Activated CD4-positive, alpha-beta T cell treated with anti-CD3 and anti-CD28 coated beads for 36 hours (primary cell): Measurements from ENCODE around the gene LYST. TPM values are rescaled to one million over a fixed set of nuclear protein-coding genes. Genes with fewer than 3 reads are reported as not detected.

Source experiments
- ATAC-seq: fragments of 200-7000 bp; cut with Tn5 transposase; one replicate; pipeline ENCODE4 v1.10.0; 2021; ENCODE audit warnings: mild to moderate bottlenecking, moderate library complexity
- CTCF ChIA-PET: fragments of 350-600 bp; sonication (Branson Sonifier 250); formaldehyde crosslinking; loops from one replicate; lab custom pipeline; 2021; ENCODE audit warnings: antibody characterized with exemption; lab: Charles Lee
- POLR2A ChIA-PET: fragments of 350-600 bp; sonication (Branson Sonifier 250); formaldehyde crosslinking; loops from one replicate; lab custom pipeline; 2021; ENCODE audit warnings: antibody characterized with exemption, inconsistent platforms; lab: Charles Lee
- DNase-seq: peaks from one replicate; pipeline ENCODE4 v3.0.0-alpha.2; 2020
- H3K27ac Mint-ChIP-seq: one replicate; pipeline ENCODE4 v1.8.0; 2021; ENCODE audit warnings: mixed read lengths
- H3K27me3 Mint-ChIP-seq: one replicate; pipeline ENCODE4 v1.8.0; 2021; ENCODE audit warnings: mixed read lengths
- H3K36me3 Mint-ChIP-seq: one replicate; pipeline ENCODE4 v1.8.0; 2021; ENCODE audit warnings: low read depth, mixed read lengths
- H3K4me1 Mint-ChIP-seq: one replicate; pipeline ENCODE4 v1.8.0; 2021; ENCODE audit warnings: mixed read lengths
- H3K4me3 Mint-ChIP-seq: one replicate; pipeline ENCODE4 v1.8.0; 2021; ENCODE audit warnings: mild to moderate bottlenecking, moderate library complexity, mixed read lengths
- H3K9me3 Mint-ChIP-seq: one replicate; pipeline ENCODE4 v1.8.0; 2021; ENCODE audit warnings: low read depth, mixed read lengths
- intact Hi-C, 2 experiments: fragments of 100-400 bp; cut with DNase I in 1 of 2; cut with micrococcal nuclease in 1 of 2; formaldehyde crosslinking; loops; one replicate each; pipeline versions ENCODE4 v1.14.2 to v1.15.1; 2022 to 2024; cut with DNase I, micrococcal nuclease
- total RNA-seq, 2 experiments: library from RNA; stranded (reverse); gene quantifications; one replicate each; pipeline ENCODE4 v1.2.3, GENCODE V29; 2021

LYST gene
- total RNA-seq, 2 experiments from 2014 or later, result 28.1 to 32.3 TPM

GRCh38 chr1:235823684-235824083 lies 43.0 kb downstream of the LYST start:
- ChIA-PET POLR2A (no interaction called here), CTCF (no interaction called here)
- no peak overlapping the region for H3K4me3 Mint-ChIP-seq
- H3K36me3 Mint-ChIP-seq, result peaks cover 15% of the 10 kb centered on the region
- DNase-seq, result no peak
- ATAC-seq, result no peak
- H3K4me1 Mint-ChIP-seq, result no peaks in the 10 kb centered on the region
- no peak overlapping the region for H3K27ac Mint-ChIP-seq
- no peaks in the 10 kb centered on the region for H3K27me3 Mint-ChIP-seq
- H3K9me3 Mint-ChIP-seq, result no peaks in the 10 kb centered on the region
- intact Hi-C loops, result no loop called here

DNA sequence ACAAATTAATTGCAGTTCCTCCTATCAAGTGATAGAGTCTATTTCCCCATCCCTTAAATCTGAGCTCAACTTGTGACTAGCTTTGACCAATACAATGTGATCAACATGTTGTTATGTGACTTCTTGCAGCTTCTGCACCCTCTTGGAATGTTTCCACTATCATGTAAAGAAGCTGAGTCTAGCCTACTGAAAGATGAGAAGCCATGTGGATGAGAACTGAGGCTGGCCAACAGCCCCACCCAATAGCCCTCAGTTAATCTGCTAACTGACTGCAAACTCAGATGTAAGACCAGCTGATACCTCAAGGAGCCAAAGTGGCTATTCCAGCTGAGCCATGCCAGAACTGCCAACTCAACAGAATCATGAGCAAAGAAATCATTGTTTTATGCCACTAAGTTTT lies 44.0 kb downstream of the LYST start:
- Mint-ChIP-seq H3K9me3 (no peaks in the 10 kb centered on the region), H3K27ac (no peak overlapping the region), H3K27me3 (no peaks in the 10 kb centered on the region), H3K4me1 (no peaks in the 10 kb centered on the region), H3K4me3 (no peak overlapping the region), H3K36me3 (peaks cover 12% of the 10 kb centered on the region)
- ATAC-seq (no peak), DNase-seq (no peak)
- intact Hi-C loops, result no loop called here
- ChIA-PET CTCF (interaction anchor here (0.6 to 1.4 kb wide), 4 partner anchors 20 to 149 kb away, joined by 3 to 4 read pairs (median 4); no protein-coding TSS in a partner anchor), POLR2A (no interaction called here)

DNA sequence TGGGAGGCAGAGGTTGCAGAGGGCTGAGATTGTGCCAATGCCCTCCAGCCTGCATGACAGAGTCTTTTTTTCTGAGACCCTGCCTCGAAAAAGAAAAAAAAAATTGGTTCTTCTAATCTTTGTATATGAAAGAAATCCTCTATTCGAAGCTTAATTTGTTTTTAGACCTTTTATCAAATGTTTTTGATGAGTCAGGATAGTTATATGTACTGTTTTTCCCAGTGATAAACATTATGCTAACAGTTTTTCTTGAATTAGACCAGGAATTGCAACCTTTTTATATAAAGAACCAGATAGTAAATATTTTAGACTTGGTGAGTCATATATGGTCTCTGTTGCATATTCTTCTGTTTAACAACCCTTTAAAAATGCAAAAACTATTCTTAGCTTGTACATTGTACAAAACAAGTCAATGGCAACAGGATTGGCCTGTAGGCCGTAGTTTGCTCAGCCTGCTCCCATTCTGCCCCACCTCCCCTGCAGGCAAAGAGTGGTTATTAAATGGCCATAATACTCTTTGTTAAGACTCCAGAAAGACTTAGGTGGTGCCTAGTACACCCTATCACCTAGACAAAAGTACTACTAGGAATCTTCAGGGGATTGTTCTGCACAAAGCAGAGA lies 45.2 kb downstream of the LYST start:
- H3K27me3 Mint-ChIP-seq, result no peaks in the 10 kb centered on the region
- no peak for ATAC-seq
- ChIA-PET CTCF (interaction anchor here (0.8 to 1.2 kb wide), 3 partner anchors 11 to 151 kb away, joined by 3 read pairs; no protein-coding TSS in a partner anchor), POLR2A (no interaction called here)
- H3K27ac Mint-ChIP-seq, result no peak overlapping the region
- intact Hi-C loops, result no loop called here
- no peaks in the 10 kb centered on the region for H3K9me3 Mint-ChIP-seq
- H3K4me3 Mint-ChIP-seq, result no peak overlapping the region
- peaks cover 3% of the 10 kb centered on the region for H3K4me1 Mint-ChIP-seq
- H3K36me3 Mint-ChIP-seq, result peaks cover 10% of the 10 kb centered on the region
- no peak for DNase-seq

DNA sequence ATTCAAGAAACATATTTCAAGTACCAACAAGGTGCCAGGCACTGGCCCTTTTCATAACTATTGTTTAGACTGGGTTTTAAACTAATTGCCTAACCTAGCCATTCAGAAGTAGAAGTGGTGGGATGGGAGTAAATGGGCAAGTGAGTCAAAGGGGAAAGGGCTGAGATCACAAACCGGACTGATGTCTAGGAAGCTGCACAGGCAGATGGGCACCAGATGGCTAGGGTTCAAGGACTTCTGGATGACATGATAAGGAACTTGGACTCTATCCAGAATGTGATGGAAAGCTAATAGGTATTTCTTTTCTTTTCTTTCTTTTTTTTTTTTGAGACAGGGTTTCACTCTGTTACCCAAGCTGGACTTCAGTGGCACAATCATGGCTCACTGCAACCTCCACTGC lies 46.6 kb downstream of the LYST start:
- no peaks in the 10 kb centered on the region for H3K9me3 Mint-ChIP-seq
- DNase-seq, result no peak
- no peak for ATAC-seq
- ChIA-PET CTCF (interaction anchor here (0.7 to 0.8 kb wide), 4 partner anchors 10 to 151 kb away, joined by 3 to 4 read pairs (median 3); no protein-coding TSS in a partner anchor), POLR2A (no interaction called here)
- intact Hi-C loops, result no loop called here
- peaks cover 3% of the 10 kb centered on the region for H3K4me1 Mint-ChIP-seq
- no peak overlapping the region for H3K4me3 Mint-ChIP-seq
- peaks cover 3% of the 10 kb centered on the region for H3K36me3 Mint-ChIP-seq
- H3K27me3 Mint-ChIP-seq, result no peaks in the 10 kb centered on the region
- no peak overlapping the region for H3K27ac Mint-ChIP-seq

DNA sequence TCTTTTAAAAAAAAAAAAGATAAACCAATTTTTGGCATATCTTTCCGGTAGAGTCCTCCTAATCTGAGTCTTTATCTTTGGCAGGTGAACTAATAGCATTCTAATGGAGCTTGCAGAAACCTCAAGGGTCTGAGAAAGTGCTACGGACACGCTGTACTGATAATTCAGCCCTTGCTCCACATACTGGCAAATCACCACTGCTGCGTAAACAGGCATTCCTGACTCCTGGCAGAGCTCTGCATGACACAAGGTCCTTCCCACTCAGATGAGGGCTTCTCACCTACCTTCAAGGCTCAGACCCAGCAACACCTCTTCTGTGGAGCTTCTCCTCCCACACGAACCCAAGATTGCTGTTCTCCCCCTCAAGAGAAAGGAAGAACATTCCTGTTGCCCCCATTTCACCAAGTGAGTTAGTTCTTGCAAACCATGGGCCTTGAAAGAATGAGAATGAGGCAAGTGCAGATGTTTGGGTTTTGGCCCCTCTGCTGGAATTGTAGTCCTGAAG lies 48.0 kb downstream of the LYST start:
- CTCF ChIA-PET, result interaction anchor here (0.6 kb wide), 1 partner anchor 534 kb away, joined by 3 read pairs; no protein-coding TSS in a partner anchor

DNA sequence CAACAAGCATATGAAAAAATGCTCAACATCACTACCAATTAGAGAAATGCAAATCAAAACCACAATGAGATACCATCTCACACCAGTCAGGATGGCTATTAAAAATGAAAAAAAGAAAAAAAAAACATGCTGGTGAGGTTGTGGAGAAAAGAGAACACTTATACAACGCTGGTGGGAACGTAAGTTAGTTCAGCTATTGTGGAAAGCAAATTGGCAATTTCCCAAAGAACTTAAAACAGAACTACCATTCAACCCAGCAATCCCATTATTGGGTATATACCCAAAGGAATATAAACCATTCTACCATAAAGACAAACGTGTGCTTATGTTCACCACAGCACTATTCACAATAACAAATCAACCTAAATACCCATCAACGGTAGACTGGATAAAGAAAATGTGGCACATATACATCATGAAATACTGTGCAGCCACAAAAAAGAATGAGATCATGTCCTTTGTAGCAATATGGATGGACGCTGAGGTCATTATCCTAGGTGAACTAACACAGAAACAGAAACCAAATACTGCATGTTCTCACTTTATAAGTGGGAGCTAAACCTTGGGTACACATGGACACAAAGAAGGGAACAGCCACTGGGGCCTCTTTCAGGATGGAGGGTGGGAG lies 49.5 kb downstream of the LYST start:
- Mint-ChIP-seq H3K9me3 (no peaks in the 10 kb centered on the region), H3K4me1 (peaks cover 3% of the 10 kb centered on the region), H3K4me3 (no peak overlapping the region), H3K27ac (no peak overlapping the region), H3K27me3 (no peaks in the 10 kb centered on the region), H3K36me3 (no peaks in the 10 kb centered on the region)
- CTCF ChIA-PET, result interaction anchor here (1.3 kb wide), 1 partner anchor 154 kb away, joined by 3 read pairs; no protein-coding TSS in a partner anchor
- POLR2A ChIA-PET, result interaction anchor here (0.6 kb wide), 1 partner anchor 310 kb away, joined by 6 read pairs; no protein-coding TSS in a partner anchor
- DNase-seq (no peak), ATAC-seq (no peak)
- intact Hi-C loops, result no loop called here

More for the DNA sequence above, 48.0 kb downstream of the LYST start:
- POLR2A ChIA-PET, result no interaction called here
- Mint-ChIP-seq H3K4me3 (no peak overlapping the region), H3K4me1 (peaks cover 3% of the 10 kb centered on the region), H3K36me3 (no peaks in the 10 kb centered on the region), H3K27ac (no peak overlapping the region), H3K9me3 (no peaks in the 10 kb centered on the region), H3K27me3 (no peaks in the 10 kb centered on the region)
- intact Hi-C loops, result no loop called here
- DNase-seq (no peak), ATAC-seq (no peak)

GRCh38 chr1:235809688-235810397 lies 56.9 kb downstream of the LYST start:
- intact Hi-C loops, result no loop called here
- Mint-ChIP-seq H3K4me1 (no peaks in the 10 kb centered on the region), H3K36me3 (peaks cover 22% of the 10 kb centered on the region), H3K9me3 (no peaks in the 10 kb centered on the region), H3K27ac (no peak overlapping the region), H3K4me3 (no peak overlapping the region), H3K27me3 (no peaks in the 10 kb centered on the region)
- ATAC-seq (no peak), DNase-seq (no peak)
- CTCF ChIA-PET, result no interaction called here
- POLR2A ChIA-PET, result no interaction called here

DNA sequence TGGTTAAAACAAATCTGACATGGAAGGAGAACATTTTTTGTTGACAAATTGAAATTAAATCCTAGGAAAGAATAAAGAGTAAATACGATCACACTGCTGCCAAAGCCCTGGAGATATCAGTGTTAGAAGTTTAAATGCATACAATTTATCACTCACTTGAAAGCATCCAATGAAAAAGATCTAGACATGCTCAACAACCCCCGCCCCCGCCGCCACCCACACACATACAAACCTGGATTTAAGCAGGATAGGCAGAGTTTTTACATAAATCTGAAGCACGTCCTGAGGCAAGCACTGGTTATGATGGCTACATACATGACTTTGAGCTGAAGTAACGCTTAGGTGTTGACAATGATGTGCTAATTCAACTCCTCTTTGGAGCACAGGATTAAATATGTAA lies 58.5 kb downstream of the LYST start:
- intact Hi-C loops, result no loop called here
- no peak overlapping the region for H3K27ac Mint-ChIP-seq
- no peak overlapping the region for H3K4me3 Mint-ChIP-seq
- CTCF ChIA-PET, result no interaction called here
- no peaks in the 10 kb centered on the region for H3K4me1 Mint-ChIP-seq
- no peaks in the 10 kb centered on the region for H3K27me3 Mint-ChIP-seq
- no peak for DNase-seq
- H3K36me3 Mint-ChIP-seq, result peaks cover 27% of the 10 kb centered on the region
- no peak for ATAC-seq
- no peaks in the 10 kb centered on the region for H3K9me3 Mint-ChIP-seq
- POLR2A ChIA-PET, result no interaction called here

- ChIA-PET POLR2A (no interaction called here), CTCF (interaction anchor here (1.0 to 1.2 kb wide), 3 partner anchors 15 to 166 kb away, joined by 3 to 4 read pairs (median 3); no protein-coding TSS in a partner anchor)
- Mint-ChIP-seq H3K4me1 (peaks cover 7% of the 10 kb centered on the region), H3K4me3 (no peak overlapping the region), H3K36me3 (peaks cover 31% of the 10 kb centered on the region), H3K27me3 (no peaks in the 10 kb centered on the region), H3K9me3 (no peaks in the 10 kb centered on the region), H3K27ac (no peak overlapping the region)
- intact Hi-C loops, result no loop called here
- DNase-seq (no peak), ATAC-seq (peak; percentile 57)
Observed at GRCh38 chr1:235806123-235806522, 60.6 kb downstream of the LYST start.

GRCh38 chr1:235802573-235803346 lies 63.9 kb downstream of the LYST start:
- DNase-seq, result no peak
- H3K9me3 Mint-ChIP-seq, result no peaks in the 10 kb centered on the region
- H3K36me3 Mint-ChIP-seq, result peaks cover 40% of the 10 kb centered on the region
- H3K27me3 Mint-ChIP-seq, result no peaks in the 10 kb centered on the region
- ChIA-PET CTCF (interaction anchor here (1.3 to 1.4 kb wide), 2 partner anchors 33 to 94 kb away, joined by 3 to 5 read pairs; no protein-coding TSS in a partner anchor), POLR2A (no interaction called here)
- ATAC-seq, result peak; percentile 44
- H3K4me1 Mint-ChIP-seq, result peaks cover 7% of the 10 kb centered on the region
- H3K4me3 Mint-ChIP-seq, result no peak overlapping the region
- intact Hi-C loops, result no loop called here
- no peak overlapping the region for H3K27ac Mint-ChIP-seq

DNA sequence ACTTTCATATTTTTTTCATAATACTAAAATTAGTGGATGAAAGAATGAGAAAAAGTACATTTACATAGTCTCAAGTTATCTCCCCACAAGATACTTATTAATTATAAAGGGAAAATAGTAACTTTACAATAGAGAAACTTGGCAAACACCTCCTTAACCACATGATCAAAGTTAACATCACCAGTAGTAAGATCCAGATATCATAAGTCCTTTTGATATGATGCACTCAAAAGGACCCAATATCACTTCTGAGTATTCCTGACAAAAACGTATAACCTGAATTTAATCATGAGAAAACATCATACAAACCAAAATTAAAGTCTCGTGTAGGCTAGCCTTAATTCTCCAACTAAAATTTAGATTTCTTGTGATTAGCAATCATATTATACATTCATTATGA lies 67.4 kb downstream of the LYST start:
- CTCF ChIA-PET, result no interaction called here
- ATAC-seq, result no peak

More for the DNA sequence above, 67.4 kb downstream of the LYST start:
- intact Hi-C loops, result loop anchor here in 1 of 2 experiments (1.0 to 10.0 kb wide), 2 partner anchors 89 to 176 kb away; no protein-coding TSS in a partner anchor
- H3K27ac Mint-ChIP-seq, result no peak overlapping the region
- H3K4me1 Mint-ChIP-seq, result peaks cover 7% of the 10 kb centered on the region
- H3K4me3 Mint-ChIP-seq, result no peak overlapping the region
- DNase-seq, result no peak
- peaks cover 43% of the 10 kb centered on the region for H3K36me3 Mint-ChIP-seq
- H3K9me3 Mint-ChIP-seq, result no peaks in the 10 kb centered on the region
- no peaks in the 10 kb centered on the region for H3K27me3 Mint-ChIP-seq
- POLR2A ChIA-PET, result no interaction called here
